ENCODE results near the gene CYP11A1.

GRCh38 chr15:74303741-74304309, 63.6 kb downstream of the CYP11A1 start:
- TF ChIP-seq POLR2AphosphoS5 (IDR thresholded peaks at IDR 0.05; ENCODE audit: low read depth) (no peak), REST (IDR thresholded peaks at IDR 0.05; ENCODE audit: insufficient replicate concordance, low read depth) (no peak), CTCF (IDR thresholded peaks at IDR 0.05; ENCODE audit: insufficient read depth, low read length) (no peak), GABPA (IDR thresholded peaks at IDR 0.05; ENCODE audit: low read depth) (no peak), SPI1 (IDR thresholded peaks at IDR 0.05; ENCODE audit: borderline replicate concordance, low read depth) (no peak)

Data from HL-60 (cell line).